Fibroblast of skin of right quadriceps (primary cell): ENCODE data around the gene ZNF337.
A peak's percentile ranks its signal among the peaks of the same experiment; 100 is the strongest.
"Not testable (repeated sequence)": the region's sequence is repeated elsewhere in the genome, so short reads cannot be mapped to it uniquely, and the experiment has no call there.

Experiments used
- DNase-seq: peaks from one replicate; pipeline ENCODE4 v3.0.0-alpha.2; 2013

Gene ZNF337

DNA sequence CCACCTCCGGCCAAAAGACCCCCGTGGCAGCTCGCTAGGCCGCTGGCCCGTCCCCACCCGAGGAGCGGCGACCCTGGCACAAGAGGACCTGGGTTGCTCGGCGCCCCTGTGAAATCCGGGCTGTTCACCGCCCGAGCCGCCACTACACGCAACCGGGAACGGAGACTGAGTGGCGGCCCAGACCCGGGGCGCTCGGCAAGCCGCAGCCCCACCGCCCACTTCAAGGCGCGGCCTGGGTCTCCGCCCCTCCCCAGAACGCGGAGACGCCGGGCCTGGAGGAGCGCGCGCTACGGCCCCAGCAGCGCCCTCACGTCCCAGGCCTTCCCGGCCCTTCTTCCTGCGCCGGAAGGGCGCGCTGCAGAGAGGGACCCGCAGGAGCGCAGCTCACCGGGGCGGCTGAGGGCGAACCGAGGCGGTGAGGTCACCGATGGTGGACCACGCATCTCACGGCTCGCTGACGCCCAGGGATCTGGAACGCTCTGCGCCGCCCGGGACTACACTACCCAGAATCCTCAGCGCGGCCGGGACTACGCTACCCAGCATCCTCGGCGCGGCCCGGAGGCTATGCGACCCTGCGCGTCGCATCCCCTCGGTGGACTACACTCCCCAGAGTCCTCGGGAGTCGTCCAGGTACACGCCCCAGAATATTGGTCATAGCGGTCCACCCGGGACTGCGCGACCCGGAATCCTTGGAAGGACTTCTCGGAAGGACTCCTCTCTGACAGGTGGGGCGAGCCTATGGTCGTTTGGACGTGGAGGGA, at the start of gene ZNF337:
ZNF337 (minus strand) TSS at position 483 of the 761 bp plus-strand sequence. CDS start 10,436 bp downstream, outside the sequence.
- DNase-seq, result peak; percentile 94

DNA sequence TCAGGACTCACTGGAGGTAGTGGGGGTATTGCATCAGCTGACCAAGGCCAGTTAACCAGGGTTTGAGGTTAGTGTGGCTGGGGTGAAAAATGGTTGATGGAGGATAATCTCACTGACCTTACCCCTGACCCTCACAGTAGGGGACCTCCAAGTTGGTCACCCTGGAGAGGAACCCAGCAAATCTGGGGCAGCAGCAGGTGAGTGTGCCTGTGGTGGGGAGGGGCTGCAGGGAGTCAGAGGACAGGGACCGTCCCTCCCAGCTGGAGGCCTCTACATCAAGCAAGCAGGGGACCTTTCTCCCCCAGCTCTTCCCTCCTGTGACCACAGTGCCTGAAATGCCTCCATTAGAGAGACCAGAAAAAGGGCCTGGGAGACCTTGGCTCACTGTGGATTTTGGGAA, 49.1 kb upstream of the ZNF337 start:
- no peak for DNase-seq

DNA sequence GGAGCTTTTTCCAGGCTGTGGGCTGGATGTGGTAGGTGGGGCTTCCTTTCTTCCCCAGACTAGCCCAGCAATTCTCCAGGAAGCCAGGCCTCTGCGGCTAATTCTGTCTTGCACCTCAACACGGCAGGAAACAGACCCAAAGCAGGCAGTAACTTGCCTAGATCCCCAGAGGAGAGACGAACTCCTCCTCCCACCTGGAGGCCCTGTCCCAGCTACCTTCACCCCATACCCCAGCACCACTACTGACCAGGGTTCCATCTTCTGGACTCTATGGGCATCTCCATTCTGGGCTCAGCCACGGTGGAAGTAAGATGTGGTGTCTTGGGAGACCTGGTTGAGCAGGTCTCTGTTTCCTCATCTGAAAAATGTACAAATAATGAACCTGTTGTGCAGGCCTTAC, 48.4 kb upstream of the ZNF337 start:
- no peak for DNase-seq

DNA sequence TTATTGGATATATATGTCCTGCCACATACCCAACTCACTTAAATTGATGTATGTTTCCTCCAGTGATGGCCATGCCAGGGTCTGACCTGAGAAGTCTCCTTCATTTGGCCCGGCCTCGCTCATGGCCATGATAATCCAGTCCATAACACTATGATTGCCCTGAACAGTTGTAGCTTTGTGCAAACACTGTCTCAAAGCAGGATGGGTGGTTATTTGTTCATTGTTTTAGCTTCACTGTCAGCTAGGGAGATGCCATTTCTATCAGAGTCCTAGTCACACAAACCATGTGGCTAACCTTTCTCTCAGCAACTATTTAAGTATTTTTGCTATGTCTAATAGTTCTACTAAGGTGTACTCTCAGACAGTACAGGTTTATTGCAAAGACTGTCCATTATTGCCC, 47.6 kb upstream of the ZNF337 start:
- DNase-seq, result no peak

GRCh38 chr20:25741088-25741487, 44.4 kb upstream of the ZNF337 start:
- no peak for DNase-seq

GRCh38 chr20:25739615-25740320, 43.1 kb upstream of the ZNF337 start:
- DNase-seq, result peak; percentile 18

DNA sequence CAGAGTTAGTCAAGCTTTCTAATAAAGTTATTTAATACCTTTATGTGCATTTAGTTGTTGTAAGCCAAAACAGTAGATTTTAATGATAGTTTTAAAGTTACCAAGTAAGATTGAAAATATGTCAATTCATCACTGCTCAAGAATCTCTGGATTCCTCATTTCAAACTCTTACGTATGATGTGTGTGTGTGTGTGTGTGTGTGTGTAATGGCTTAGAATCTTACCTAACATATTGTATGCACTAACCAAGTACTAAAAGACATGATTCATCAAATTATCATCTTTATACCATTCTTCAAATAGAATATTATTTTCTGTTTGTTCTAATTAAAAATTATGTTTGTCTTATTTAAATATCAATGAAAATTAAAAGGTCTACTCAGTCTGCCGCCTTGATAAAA, 41.5 kb upstream of the ZNF337 start:
- DNase-seq, result peak; percentile 56

DNA sequence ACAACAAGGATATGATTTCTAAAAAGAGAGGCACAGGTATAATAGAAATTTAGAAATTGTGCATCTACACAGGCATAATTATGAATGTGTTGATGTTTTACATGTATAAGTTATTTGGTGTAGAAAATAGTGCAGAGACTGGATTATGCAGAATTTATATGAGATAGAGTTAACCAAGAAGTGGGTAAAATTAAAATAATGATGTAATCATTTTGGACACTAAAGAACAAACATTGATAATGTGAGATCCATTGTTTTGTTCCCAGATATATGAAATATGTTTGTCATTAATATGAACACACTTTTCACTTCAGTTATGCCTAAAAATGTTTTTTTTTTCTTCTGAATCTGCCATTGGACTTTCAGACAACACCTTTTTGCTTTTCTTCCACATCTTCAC, 37.2 kb upstream of the ZNF337 start:
- no peak for DNase-seq

DNA sequence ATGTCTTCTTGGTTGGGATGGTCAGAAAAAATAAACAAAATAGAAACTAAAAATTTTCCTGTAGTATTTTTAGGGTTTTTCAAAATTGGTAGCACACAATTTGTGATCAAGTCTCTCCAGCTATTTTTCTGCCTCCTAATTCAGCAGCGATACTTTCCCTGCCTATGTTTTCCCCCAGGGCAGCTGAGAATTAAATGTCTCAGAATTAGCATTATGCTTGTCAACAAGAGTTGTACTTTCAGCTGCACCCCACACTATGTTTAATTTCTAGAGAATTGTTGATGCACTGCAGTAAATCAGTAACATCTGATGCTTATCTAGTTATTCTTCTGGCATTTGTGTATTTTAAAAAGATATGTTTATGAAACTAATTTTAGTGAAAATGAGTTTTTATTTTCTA, 34.2 kb upstream of the ZNF337 start:
- no peak for DNase-seq

- DNase-seq, result no peak
Measured at GRCh38 chr20:25726357-25726756, 29.7 kb upstream of the ZNF337 start.

DNA sequence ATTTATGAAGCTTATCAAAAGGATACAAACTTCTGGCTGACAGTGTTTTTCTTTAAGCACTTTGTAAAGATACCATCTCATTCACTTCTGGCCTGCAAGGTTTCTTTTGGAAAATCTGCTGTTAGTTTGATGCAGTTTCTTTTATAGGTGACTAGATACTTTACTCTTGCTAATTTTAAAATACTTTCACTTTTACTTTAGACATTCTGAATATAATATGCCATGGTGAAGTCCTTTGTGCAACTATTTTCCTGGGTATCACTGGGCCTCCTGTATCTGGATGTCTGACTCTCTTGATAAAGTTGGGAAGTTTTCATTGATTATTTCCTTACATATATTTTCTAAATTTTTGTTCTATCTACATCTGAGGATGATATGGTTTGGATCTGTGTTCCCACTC, 29.0 kb upstream of the ZNF337 start:
- DNase-seq, result no peak

- no peak for DNase-seq
Measured at GRCh38 chr20:25723975-25724374, 27.3 kb upstream of the ZNF337 start.

- DNase-seq, result no peak
Measured at GRCh38 chr20:25720285-25720684, 23.6 kb upstream of the ZNF337 start.

GRCh38 chr20:25718896-25719809, 22.5 kb upstream of the ZNF337 start:
- DNase-seq, result not testable (repeated sequence)

GRCh38 chr20:25707695-25708094, 11.0 kb upstream of the ZNF337 start:
- DNase-seq, result no peak

- no peak for DNase-seq
Measured at GRCh38 chr20:25706793-25707192, 10.1 kb upstream of the ZNF337 start.

DNA sequence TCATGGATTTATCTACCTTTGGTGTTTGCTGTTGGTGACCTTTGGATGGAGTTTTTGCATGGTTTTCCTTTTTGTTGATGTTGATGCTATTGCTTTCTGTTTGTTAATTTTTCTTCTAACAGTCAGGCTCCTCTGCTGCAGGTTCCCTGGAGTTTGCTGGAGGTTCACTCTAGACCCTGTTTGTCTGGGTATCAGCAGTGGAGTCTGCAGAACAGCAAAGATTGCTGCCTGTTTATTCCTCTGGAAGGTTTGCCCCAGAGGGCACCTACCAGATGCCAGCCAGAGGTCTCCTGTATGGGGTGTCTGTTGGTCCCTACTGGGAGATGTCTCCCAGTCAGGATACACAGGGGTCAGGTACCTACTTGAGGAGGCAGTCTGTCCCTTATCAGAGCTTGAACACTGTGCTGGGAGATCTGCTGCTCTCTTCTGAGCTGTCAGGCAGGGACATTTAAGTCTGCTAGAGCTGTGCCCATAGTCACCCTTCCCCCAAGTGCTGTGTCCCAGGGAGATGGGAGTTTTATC, 9.2 kb upstream of the ZNF337 start:
- DNase-seq, result no peak

- not testable (repeated sequence) for DNase-seq
Measured at GRCh38 chr20:25704303-25704702, 7.7 kb upstream of the ZNF337 start.

DNA sequence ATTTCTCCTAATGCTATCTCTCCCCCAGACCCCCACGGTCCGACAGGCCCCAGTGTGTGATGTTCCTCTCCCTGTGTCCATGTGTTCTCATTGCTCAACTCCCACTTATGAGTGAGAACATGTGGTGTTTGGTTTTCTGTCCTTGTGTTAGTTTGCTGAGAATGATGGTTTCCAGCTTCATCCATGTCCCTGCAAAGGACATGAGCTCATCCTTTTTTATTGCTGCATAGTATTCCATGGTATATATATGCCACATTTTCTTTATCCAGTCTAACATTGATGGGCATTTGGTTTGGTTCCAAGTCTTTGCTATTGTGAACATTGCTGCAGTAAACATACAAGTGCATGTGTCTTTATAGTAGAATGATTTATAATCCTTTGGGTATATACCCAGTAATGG, 4.2 kb upstream of the ZNF337 start:
- not testable (repeated sequence) for DNase-seq

DNA sequence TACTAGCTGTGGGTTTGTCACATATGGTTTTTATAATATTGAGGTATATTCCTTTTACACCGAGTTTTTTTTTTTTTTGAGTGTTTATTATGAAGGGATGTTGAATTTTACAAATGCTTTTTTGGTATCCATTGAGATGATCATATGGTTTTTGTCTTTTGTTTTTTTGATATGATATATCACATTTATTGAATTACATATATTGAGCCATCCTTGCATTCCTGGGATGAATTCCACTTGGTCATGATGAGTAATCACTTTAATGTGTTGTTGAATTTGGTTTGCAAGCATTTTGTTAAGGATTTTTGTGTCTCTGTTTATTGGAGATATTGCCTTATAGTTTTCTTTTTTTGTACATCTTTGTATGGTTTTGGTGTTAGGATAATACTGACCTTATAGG, 3.3 kb upstream of the ZNF337 start:
- no peak for DNase-seq

DNA sequence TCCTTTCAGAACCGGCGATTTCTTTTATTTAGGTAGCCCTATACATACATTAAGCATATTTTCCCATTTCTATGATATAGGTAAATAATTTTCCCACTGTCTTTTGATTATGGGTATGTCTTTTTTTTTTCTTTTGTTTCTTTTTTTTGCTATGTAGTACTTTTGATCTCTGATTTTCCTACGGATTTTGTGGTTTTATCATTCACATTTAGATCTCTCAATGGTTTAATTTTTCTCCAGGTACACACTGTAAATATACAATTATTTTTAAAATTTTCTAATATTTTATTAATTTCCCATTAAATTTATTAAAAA, 436 bp upstream of the ZNF337 start:
- DNase-seq, result no peak

GRCh38 chr20:25695532-25696370, 902 bp downstream of the ZNF337 start:
- peak; percentile 11 for DNase-seq
